IgD-negative memory B cell (primary cell): Measurements from ENCODE around the gene TNRC6B. TPM values are rescaled to one million over a fixed set of nuclear protein-coding genes. Genes with fewer than 3 reads are reported as not detected.
A peak's percentile ranks its signal among the peaks of the same experiment; 100 is the strongest.
"Not testable (repeated sequence)": the region's sequence is repeated elsewhere in the genome, so short reads cannot be mapped to it uniquely, and the experiment has no call there.

Experiments used
- H3K27ac Mint-ChIP-seq, 3 donors: one replicate each; pipeline ENCODE4 v1.8.0; 2020 to 2022; ENCODE audit warnings: mild to moderate bottlenecking in 3 of 3, mixed read lengths in 3 of 3, moderate library complexity in 1 of 3
- H3K27me3 Mint-ChIP-seq: one replicate; pipeline ENCODE4 v1.8.0; 2021; ENCODE audit warnings: mixed read lengths
- H3K36me3 Mint-ChIP-seq: one replicate; pipeline ENCODE4 v1.8.0; 2020; ENCODE audit warnings: mild to moderate bottlenecking, mixed read lengths
- H3K4me1 Mint-ChIP-seq, 3 donors: one replicate each; pipeline ENCODE4 v1.8.0; 2020 to 2022; ENCODE audit warnings: mixed read lengths in 3 of 3, mild to moderate bottlenecking in 1 of 3
- H3K4me3 Mint-ChIP-seq, 4 donors: one replicate each; pipeline ENCODE4 v1.8.0; 2020 to 2022; ENCODE audit warnings: mild to moderate bottlenecking in 4 of 4, mixed read lengths in 4 of 4, moderate library complexity in 3 of 4
- H3K9me3 Mint-ChIP-seq, 3 donors: one replicate each; pipeline ENCODE4 v1.8.0; 2020 to 2021; ENCODE audit warnings: mixed read lengths in 3 of 3, mild to moderate bottlenecking in 1 of 3
- polyA plus RNA-seq: library from polyadenylated mRNA; unstranded; fragments of 300-500 nt; fragmentation: Illumina TruSeq; gene quantifications from one replicate; pipeline ENCODE4 v1.2.3, GENCODE V29; 2021

TNRC6B gene
- polyA plus RNA-seq, 1 donor from 2014 or later, result 143 TPM

- Mint-ChIP-seq H3K36me3 (no peaks in the 10 kb centered on the region), H3K9me3 (no peaks in the 10 kb centered on the region), H3K4me3 (peak overlapping the region in 1 of 4 donors; percentile 43), H3K27ac (peak overlapping the region in 2 of 3 donors; percentile 32 to 47), H3K27me3 (no peaks in the 10 kb centered on the region), H3K4me1 (peaks cover 4 to 10% (median 6%) of the 10 kb centered on the region in 3 donors)
Measured at GRCh38 chr22:40367342-40367741, 189.6 kb downstream of the TNRC6B start.

DNA sequence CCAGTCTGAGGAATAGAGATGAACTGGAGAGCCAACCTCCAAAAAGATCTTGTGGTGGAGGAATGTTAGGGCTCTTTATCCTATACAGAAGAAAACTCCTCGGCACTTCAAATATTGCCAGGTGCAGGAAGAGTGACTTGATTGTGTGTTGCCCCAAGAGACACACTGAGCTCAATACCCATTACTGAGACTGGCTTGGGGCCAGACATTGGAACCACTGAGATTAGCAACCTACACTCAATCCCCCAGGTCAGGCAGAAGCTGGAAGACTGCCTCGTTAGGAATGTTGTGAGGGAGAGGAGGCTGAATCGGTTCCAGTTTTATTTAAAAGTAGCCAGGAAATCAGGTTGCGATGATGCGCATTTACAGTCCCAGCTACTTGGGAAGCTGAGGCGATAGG is 190.3 kb downstream of the TNRC6B start:
- Mint-ChIP-seq H3K36me3 (no peaks in the 10 kb centered on the region), H3K4me1 (peaks cover 9 to 17% (median 13%) of the 10 kb centered on the region in 3 donors), H3K4me3 (peak overlapping the region in 1 of 4 donors; percentile 97)

DNA sequence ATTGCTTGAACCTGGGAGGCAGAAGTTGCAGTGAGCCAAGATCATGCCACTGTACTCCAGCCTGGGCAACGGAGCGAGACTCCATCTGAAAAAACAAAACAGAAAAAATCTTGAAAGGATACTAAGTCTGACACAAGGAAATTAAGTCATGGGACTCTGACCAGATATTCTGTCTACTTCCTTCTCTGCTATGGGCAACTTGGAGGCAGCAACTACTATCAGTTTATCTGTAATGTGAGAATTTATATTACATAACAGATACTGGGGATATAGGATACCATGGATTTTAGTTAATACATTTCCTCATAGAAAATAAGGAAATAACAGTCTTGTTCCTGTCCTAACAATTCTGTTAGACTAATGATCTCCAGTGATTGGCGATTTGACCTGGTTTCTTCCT is 191.1 kb downstream of the TNRC6B start:
- Mint-ChIP-seq H3K36me3 (peaks cover 2% of the 10 kb centered on the region), H3K9me3 (no peaks in the 10 kb centered on the region)

More for the DNA sequence above, 190.3 kb downstream of the TNRC6B start:
- Mint-ChIP-seq H3K27me3 (no peaks in the 10 kb centered on the region), H3K27ac (no peak overlapping the region), H3K9me3 (no peaks in the 10 kb centered on the region)

GRCh38 chr22:40374567-40374966 is 196.8 kb downstream of the TNRC6B start:
- Mint-ChIP-seq H3K36me3 (peaks cover 4% of the 10 kb centered on the region), H3K9me3 (no peaks in the 10 kb centered on the region), H3K27me3 (no peaks in the 10 kb centered on the region)

More for the DNA sequence above, 191.1 kb downstream of the TNRC6B start:
- no peaks in the 10 kb centered on the region for H3K27me3 Mint-ChIP-seq
- peaks cover 13 to 18% (median 17%) of the 10 kb centered on the region in 3 donors for H3K4me1 Mint-ChIP-seq
- H3K27ac Mint-ChIP-seq, result no peak overlapping the region
- peak overlapping the region in 2 of 4 donors; percentile 45 to 97 for H3K4me3 Mint-ChIP-seq

GRCh38 chr22:40376149-40376548 is 198.4 kb downstream of the TNRC6B start:
- Mint-ChIP-seq H3K36me3 (peaks cover 4% of the 10 kb centered on the region), H3K4me3 (peak overlapping the region; percentile 30 to 76 (median 59)), H3K27ac (peak overlapping the region in 2 of 3 donors; percentile 26 to 33), H3K9me3 (no peaks in the 10 kb centered on the region), H3K4me1 (peaks cover 24 to 42% (median 35%) of the 10 kb centered on the region in 3 donors), H3K27me3 (no peaks in the 10 kb centered on the region)

More at GRCh38 chr22:40374567-40374966, 196.8 kb downstream of the TNRC6B start:
- Mint-ChIP-seq H3K4me1 (peaks cover 27 to 44% (median 35%) of the 10 kb centered on the region in 3 donors), H3K27ac (no peak overlapping the region), H3K4me3 (no peak overlapping the region)

DNA sequence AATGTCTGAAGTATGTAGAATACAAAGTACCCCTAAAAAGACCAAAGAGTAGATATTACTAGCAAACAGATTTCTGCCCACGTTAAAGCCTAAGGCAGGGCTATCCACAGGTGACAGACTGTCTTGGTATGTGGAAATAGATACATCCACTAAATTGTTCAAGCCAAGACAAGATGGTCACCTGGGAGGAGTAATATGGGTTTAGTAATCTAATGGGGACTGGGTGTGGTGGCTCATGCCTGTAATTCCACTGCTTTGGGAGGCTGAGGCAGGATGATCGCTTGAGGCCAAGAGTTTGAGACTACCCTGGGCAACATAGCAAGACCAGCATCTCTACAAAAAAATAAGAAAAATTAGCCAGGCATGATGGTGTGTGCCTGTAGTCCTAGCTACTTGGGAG is 200.2 kb downstream of the TNRC6B start:
- H3K27ac Mint-ChIP-seq, result no peak overlapping the region
- H3K4me1 Mint-ChIP-seq, result peaks cover 24 to 41% (median 34%) of the 10 kb centered on the region in 3 donors
- H3K36me3 Mint-ChIP-seq, result peaks cover 4% of the 10 kb centered on the region
- H3K4me3 Mint-ChIP-seq, result no peak overlapping the region
- no peaks in the 10 kb centered on the region for H3K9me3 Mint-ChIP-seq
- H3K27me3 Mint-ChIP-seq, result no peaks in the 10 kb centered on the region

DNA sequence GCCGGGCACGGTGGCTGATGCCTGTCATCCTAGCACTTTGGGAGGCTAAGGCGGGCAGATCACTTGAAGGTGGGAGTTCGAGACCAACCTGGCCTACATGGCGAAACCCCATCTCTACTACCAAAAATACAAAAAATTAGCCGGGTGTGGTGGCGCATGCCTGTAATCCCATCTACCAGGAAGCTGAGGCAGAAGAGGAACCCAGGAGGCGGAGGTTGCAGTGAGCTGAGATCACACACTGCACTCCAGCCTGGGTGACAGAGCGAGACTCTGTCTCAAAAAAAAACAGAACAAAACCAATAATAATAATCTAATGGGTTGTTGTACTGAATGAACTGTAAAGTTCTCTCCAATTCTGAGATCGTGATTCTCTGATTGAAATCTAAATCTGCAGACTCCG is 200.7 kb downstream of the TNRC6B start:
- H3K27me3 Mint-ChIP-seq, H3K36me3 Mint-ChIP-seq, H3K4me3 Mint-ChIP-seq, H3K9me3 Mint-ChIP-seq: not testable (repeated sequence)
- H3K27ac Mint-ChIP-seq, result peak overlapping the region in 1 of 3 donors; percentile 17
- H3K4me1 Mint-ChIP-seq, result peaks cover 24 to 38% (median 31%) of the 10 kb centered on the region in 3 donors

GRCh38 chr22:40381461-40381860 is 203.7 kb downstream of the TNRC6B start:
- Mint-ChIP-seq H3K9me3 (no peaks in the 10 kb centered on the region), H3K27me3 (no peaks in the 10 kb centered on the region), H3K4me3 (no peak overlapping the region), H3K36me3 (peaks cover 3% of the 10 kb centered on the region), H3K27ac (no peak overlapping the region), H3K4me1 (peaks cover 36 to 44% (median 39%) of the 10 kb centered on the region in 3 donors)

GRCh38 chr22:40383905-40384304 is 206.2 kb downstream of the TNRC6B start:
- H3K27ac Mint-ChIP-seq, result peak overlapping the region in 2 of 3 donors; percentile 21 to 44
- peaks cover 41 to 57% (median 45%) of the 10 kb centered on the region in 3 donors for H3K4me1 Mint-ChIP-seq
- H3K4me3 Mint-ChIP-seq, result peak overlapping the region in 2 of 4 donors; percentile 15 to 23
- no peaks in the 10 kb centered on the region for H3K9me3 Mint-ChIP-seq
- peaks cover 2% of the 10 kb centered on the region for H3K36me3 Mint-ChIP-seq
- no peaks in the 10 kb centered on the region for H3K27me3 Mint-ChIP-seq

DNA sequence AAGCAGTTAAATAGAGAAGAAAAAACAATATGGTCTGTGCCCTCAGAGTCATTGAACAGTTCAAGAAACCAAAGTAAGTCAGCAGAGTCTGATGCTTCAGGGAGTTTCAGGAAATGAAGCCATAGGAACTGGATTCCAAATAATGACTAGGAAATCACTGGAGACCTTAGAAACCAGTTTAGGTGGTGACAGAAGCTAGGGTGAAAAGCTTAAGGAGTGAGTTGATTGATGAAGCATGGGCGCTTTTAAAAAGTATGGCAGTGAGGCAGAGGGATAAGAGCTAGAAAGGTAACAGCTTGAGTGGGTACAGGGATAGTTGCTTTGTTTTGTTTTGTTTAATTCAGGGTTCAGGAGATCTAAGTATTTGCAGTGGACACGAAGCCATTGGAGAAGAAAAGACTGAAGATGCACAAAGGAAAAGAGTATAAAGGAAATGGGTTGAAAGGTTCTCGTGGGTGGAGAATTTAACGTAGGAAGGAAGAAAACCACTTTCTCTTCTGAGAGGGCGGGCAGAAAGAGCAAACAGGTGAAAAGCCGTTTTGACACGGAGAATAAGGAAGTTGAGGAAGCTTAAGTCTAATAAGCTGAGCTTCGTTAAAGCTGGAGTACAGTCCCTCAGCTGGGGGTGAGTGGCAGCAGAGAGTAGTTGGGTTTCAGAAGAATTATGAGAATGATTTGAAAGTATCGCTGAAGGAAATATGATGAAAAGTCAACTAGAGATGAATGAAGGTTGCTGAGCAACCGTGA is 207.5 kb downstream of the TNRC6B start:
- Mint-ChIP-seq H3K36me3 (peaks cover 2% of the 10 kb centered on the region), H3K4me1 (peaks cover 39 to 55% (median 41%) of the 10 kb centered on the region in 3 donors), H3K9me3 (no peaks in the 10 kb centered on the region), H3K27ac (peak overlapping the region; percentile 36 to 95 (median 55)), H3K4me3 (peak overlapping the region; percentile 44 to 96 (median 85)), H3K27me3 (no peaks in the 10 kb centered on the region)

Other genes starting within 250 kb of the TNRC6B start
- gene TMA7B, start 217.5 kb upstream of the TNRC6B start, polyA plus RNA-seq, result 0.78 TPM
- gene FAM83F, start 183.0 kb upstream of the TNRC6B start, polyA plus RNA-seq, result not detected
- gene ADSL, start 168.6 kb downstream of the TNRC6B start, polyA plus RNA-seq, result 44.5 TPM
- gene SGSM3, start 192.7 kb downstream of the TNRC6B start, polyA plus RNA-seq, result 53.3 TPM